ENCODE results near the gene KNDC1.

GRCh38 chr10:133249975-133250754 is 90.1 kb downstream of the KNDC1 start:
- TF ChIP-seq CTCF (IDR thresholded peaks at IDR 0.05) = no peak
- no peak for TF ChIP-seq POLR2A (IDR thresholded peaks at IDR 0.05)

Data from Peyer's patch (tissue), 4 donors.